ENCODE data around the gene WFDC10B. TPM values are rescaled to one million over a fixed set of nuclear protein-coding genes. Genes with fewer than 3 reads are reported as not detected.

WFDC10B gene
- total RNA-seq, 1 donor from 2014 or later: not detected

Small RNAs within 50 kb of the gene (small RNA-seq; reads per million reads assigned to genes)
- gene MIR3617 (ENCODE audit: low replicate concordance): 0.08 reads per million
- not detected for gene SPINT5P (ENCODE audit: low replicate concordance)

Other genes starting within 250 kb of the WFDC10B start
- gene WFDC2, start 235.3 kb downstream of the WFDC10B start, total RNA-seq: 3.7 TPM
- not detected for gene SPINT3, start 189.4 kb downstream of the WFDC10B start, total RNA-seq
- not detected for gene WFDC6, start 165.5 kb downstream of the WFDC10B start, total RNA-seq
- not detected for gene EPPIN, start 157.6 kb downstream of the WFDC10B start, total RNA-seq
- gene WFDC8, start 125.7 kb downstream of the WFDC10B start, total RNA-seq: not detected
- not detected for gene WFDC10A, start 75.3 kb downstream of the WFDC10B start, total RNA-seq
- not detected for gene WFDC9, start 73.7 kb downstream of the WFDC10B start, total RNA-seq
- gene WFDC11, start 34.8 kb downstream of the WFDC10B start, total RNA-seq: not detected
- not detected for gene WFDC13, start 3.0 kb downstream of the WFDC10B start, total RNA-seq
- gene SPINT4, start 17.3 kb upstream of the WFDC10B start, total RNA-seq: not detected
- 0.49 TPM for gene WFDC3, start 86.9 kb upstream of the WFDC10B start, total RNA-seq
- gene DNTTIP1, start 86.9 kb upstream of the WFDC10B start, total RNA-seq: 9.6 TPM
- 3.2 TPM for gene UBE2C, start 107.6 kb upstream of the WFDC10B start, total RNA-seq
- 0.25 TPM for gene TNNC2, start 122.3 kb upstream of the WFDC10B start, total RNA-seq
- 12.3 TPM for gene SNX21, start 128.8 kb upstream of the WFDC10B start, total RNA-seq
- 23.1 TPM for gene ACOT8, start 152.4 kb upstream of the WFDC10B start, total RNA-seq
- gene ZSWIM3, start 152.6 kb upstream of the WFDC10B start, total RNA-seq: 8.6 TPM
- 3.4 TPM for gene ZSWIM1, start 176.2 kb upstream of the WFDC10B start, total RNA-seq
- 0.25 TPM for gene SPATA25, start 182.6 kb upstream of the WFDC10B start, total RNA-seq
- gene NEURL2, start 186.2 kb upstream of the WFDC10B start, total RNA-seq: 3.2 TPM
- 10.3 TPM for gene CTSA, start 186.3 kb upstream of the WFDC10B start, total RNA-seq
- gene PLTP, start 207.1 kb upstream of the WFDC10B start, total RNA-seq: 18.2 TPM
- gene PCIF1, start 229.7 kb upstream of the WFDC10B start, total RNA-seq: 14.5 TPM